GM23338 (cell line): ENCODE results near the gene CCDC187. TPM values are rescaled to one million over a fixed set of nuclear protein-coding genes. Genes with fewer than 3 reads are reported as not detected.

Experiments
- ATAC-seq: fragments of 200-7000 bp; cut with Tn5 transposase; 3 replicates; pipeline ENCODE4 v1.9.1; 2020
- DNase-seq: peaks from one replicate; pipeline ENCODE4 v3.0.0-alpha.2; 2015; ENCODE audit warnings: low spot score
- H2AFZ ChIP-seq: fragments of 200-600 bp; sonication (generic); 2 replicates; pipeline ENCODE4 v1.8.0; 2016; ENCODE audit warnings: antibody characterized with exemption, mild to moderate bottlenecking, moderate library complexity
- H3F3A ChIP-seq: fragments of 200-600 bp; sonication (generic); replicated peaks from 2 replicates; pipeline ENCODE4 v1.8.0; 2017; ENCODE audit warnings: antibody characterized with exemption, mixed run types, low read depth
- H3K27ac ChIP-seq: fragments of 200-600 bp; sonication (generic); 2 replicates; pipeline ENCODE4 v1.6.1; 2016; ENCODE audit warnings: low read depth
- H3K27me3 ChIP-seq: fragments of 200-600 bp; sonication (generic); 2 replicates; pipeline ENCODE4 v1.8.0; 2016; ENCODE audit warnings: mild to moderate bottlenecking, mixed run types, moderate library complexity; ENCODE audit not compliant: insufficient read depth
- H3K36me3 ChIP-seq: fragments of 200-600 bp; sonication (generic); 2 replicates; pipeline ENCODE4 v1.8.0; 2016; ENCODE audit warnings: mild to moderate bottlenecking; ENCODE audit not compliant: insufficient read depth
- H3K4me1 ChIP-seq: fragments of 200-600 bp; sonication (generic); 2 replicates; pipeline ENCODE4 v1.8.0; 2016; ENCODE audit warnings: mild to moderate bottlenecking, moderate library complexity; ENCODE audit not compliant: insufficient read depth
- H3K4me2 ChIP-seq: fragments of 200-600 bp; sonication (generic); 2 replicates; pipeline ENCODE4 v1.7.1; 2017; ENCODE audit warnings: mixed run types
- H3K4me3 ChIP-seq: fragments of 200-600 bp; sonication (generic); 2 replicates; pipeline ENCODE4 v1.6.1; 2016; ENCODE audit warnings: mixed run types
- H3K79me2 ChIP-seq: fragments of 200-600 bp; sonication (generic); replicated peaks from 2 replicates; pipeline ENCODE4 v1.8.0; 2017; ENCODE audit warnings: mild to moderate bottlenecking; ENCODE audit not compliant: insufficient read depth
- H3K9me2 ChIP-seq: fragments of 200-600 bp; sonication (generic); 2 replicates; pipeline ENCODE4 v1.8.0; 2017; ENCODE audit not compliant: insufficient read depth
- H4K20me1 ChIP-seq: fragments of 200-600 bp; sonication (generic); replicated peaks from 2 replicates; pipeline ENCODE4 v1.8.0; 2017; ENCODE audit warnings: mild to moderate bottlenecking; ENCODE audit not compliant: insufficient read depth
- H3K27ac Mint-ChIP-seq: 2 replicates; pipeline ENCODE4 v1.8.0; 2020; ENCODE audit warnings: inconsistent platforms, mild to moderate bottlenecking, moderate library complexity, mixed read lengths
- H3K27me3 Mint-ChIP-seq: 3 replicates; pipeline ENCODE4 v1.8.0; 2022; ENCODE audit warnings: low read depth, mild to moderate bottlenecking, moderate library complexity, mixed read lengths, inconsistent platforms; ENCODE audit not compliant: insufficient read depth, poor library complexity
- H3K36me3 Mint-ChIP-seq: 3 replicates; pipeline ENCODE4 v1.8.0; 2021; ENCODE audit warnings: low read depth, mild to moderate bottlenecking, inconsistent platforms, moderate library complexity, mixed read lengths
- H3K4me1 Mint-ChIP-seq: 3 replicates; pipeline ENCODE4 v1.8.0; 2020; ENCODE audit warnings: mild to moderate bottlenecking, inconsistent platforms, mixed read lengths
- H3K4me3 Mint-ChIP-seq: 3 replicates; pipeline ENCODE4 v1.8.0; 2021; ENCODE audit warnings: moderate library complexity, mild to moderate bottlenecking, inconsistent platforms, mixed read lengths
- H3K9me3 Mint-ChIP-seq: 3 replicates; pipeline ENCODE4 v1.8.0; 2020; ENCODE audit warnings: moderate library complexity, mild to moderate bottlenecking, inconsistent platforms, mixed read lengths
- CREB1 ChIP-seq: fragments of 250-450 bp; sonication (Bioruptor Pico); IDR thresholded peaks from 2 replicates; pipeline ENCODE4 v1.5.0; 2020; ENCODE audit warnings: low read depth, mild to moderate bottlenecking, moderate library complexity
- CTCF ChIP-seq, 2 experiments: fragments of 200-600 bp in 1 of 2; sonication (generic) in 1 of 2; conservative IDR thresholded peaks; 2 replicates each; pipeline versions ENCODE4 v1.5.1 to v1.6.1; 2016 to 2017; ENCODE audit warnings: antibody characterized with exemption in 2 of 2, low read depth in 2 of 2, mild to moderate bottlenecking in 2 of 2, moderate library complexity in 1 of 2
- ETS1 ChIP-seq: IDR thresholded peaks from 2 replicates; pipeline ENCODE4 v1.6.1; 2016; ENCODE audit warnings: antibody characterized with exemption
- EZH2 ChIP-seq: fragments of 200-600 bp; sonication (generic); IDR thresholded peaks from one replicate; pipeline ENCODE4 v1.8.0; 2017; ENCODE audit warnings: antibody characterized with exemption, mild to moderate bottlenecking, low read depth; ENCODE audit not compliant: unreplicated experiment
- EZH2phosphoT487 ChIP-seq: fragments of 200-600 bp; sonication (generic); IDR thresholded peaks from one replicate; pipeline ENCODE4 v1.8.1; 2018; ENCODE audit warnings: antibody characterized with exemption; ENCODE audit not compliant: unreplicated experiment
- JUNB ChIP-seq: IDR thresholded peaks from one replicate; pipeline ENCODE4 v1.6.1; 2016; ENCODE audit warnings: antibody characterized with exemption; ENCODE audit not compliant: unreplicated experiment
- NANOG ChIP-seq: IDR thresholded peaks from 2 replicates; pipeline ENCODE4 v1.6.1; 2016; ENCODE audit warnings: antibody characterized with exemption, borderline replicate concordance
- POLR2AphosphoS5 ChIP-seq: IDR thresholded peaks from 2 replicates; pipeline ENCODE4 v1.6.1; 2016; ENCODE audit warnings: antibody characterized with exemption, low read depth
- REST ChIP-seq: IDR thresholded peaks from one replicate; pipeline ENCODE4 v1.6.1; 2018; ENCODE audit warnings: antibody characterized with exemption; ENCODE audit not compliant: unreplicated experiment
- STAT1 ChIP-seq: IDR thresholded peaks from one replicate; pipeline ENCODE4 v1.6.1; 2016; ENCODE audit warnings: antibody characterized with exemption; ENCODE audit not compliant: unreplicated experiment
- ZNF114 ChIP-seq: fragments of 250-450 bp; sonication (Bioruptor Pico); IDR thresholded peaks from 2 replicates; pipeline ENCODE4 v1.5.0; 2020; ENCODE audit warnings: mild to moderate bottlenecking, moderate library complexity
- ZNF331 ChIP-seq: fragments of 250-450 bp; sonication (Bioruptor Pico); IDR thresholded peaks from 2 replicates; pipeline ENCODE4 v1.5.0; 2020; ENCODE audit warnings: low read depth, mild to moderate bottlenecking, moderate library complexity
- ZNF462 ChIP-seq: fragments of 250-450 bp; sonication (Bioruptor Pico); IDR thresholded peaks from 2 replicates; pipeline ENCODE4 v1.5.0; 2020; ENCODE audit warnings: mild to moderate bottlenecking, moderate library complexity
- polyA plus RNA-seq: library from polyadenylated mRNA; unstranded; fragments of >200 nt; fragmentation: Nextera tagmentation; extraction: Ambion mirVana; gene quantifications from 2 replicates; pipeline ENCODE4 v1.2.1, GENCODE V29; 2016
- total RNA-seq: library from RNA; depleted of rRNA; stranded (reverse); fragments of >200 nt; shearing (Covaris generic); gene quantifications from 2 replicates; pipeline ENCODE4 v1.2.3, GENCODE V29; 2014

CCDC187 gene
- total and polyA plus RNA-seq, 2 experiments from 2014 or later: 0.14 TPM; not detected in 1

- H3K4me3 Mint-ChIP-seq: no peak overlapping the region
- TF ChIP-seq ZNF462 (CRISPR knock-in tag) (no peak), ETS1 (no peak), CREB1 (CRISPR knock-in tag) (no peak), EZH2phosphoT487 (no peak), CTCF (conservative IDR thresholded peaks at IDR 0.05; ENCODE audit: low read depth in 2 of 2) (no peak), ZNF114 (CRISPR knock-in tag) (no peak), REST (no peak), ZNF331 (CRISPR knock-in tag) (no peak), EZH2 (no peak), POLR2AphosphoS5 (no peak), NANOG (no peak), JUNB (no peak), STAT1 (no peak)
- no peaks in the 10 kb centered on the region for H3K36me3 ChIP-seq
- no peak overlapping the region for H3K27ac Mint-ChIP-seq
- peaks cover 3% of the 10 kb centered on the region; the same call in 1 of the 3 replicates for H3K4me1 Mint-ChIP-seq
- H3F3A ChIP-seq: no peaks in the 10 kb centered on the region
- no peaks in the 10 kb centered on the region for H3K36me3 Mint-ChIP-seq
- peak; percentile 5; the same call in 1 of the 3 replicates for ATAC-seq
- no peak overlapping the region for H3K27ac ChIP-seq
- H3K9me2 ChIP-seq: no peaks in the 10 kb centered on the region
- no peaks in the 10 kb centered on the region for H3K4me1 ChIP-seq
- H4K20me1 ChIP-seq: no peaks in the 10 kb centered on the region
- H2AFZ ChIP-seq: no peak overlapping the region
- H3K4me3 ChIP-seq: no peak overlapping the region
- no peaks in the 10 kb centered on the region for H3K9me3 Mint-ChIP-seq
- no peaks in the 10 kb centered on the region for H3K79me2 ChIP-seq
- no peak for DNase-seq
- H3K27me3 Mint-ChIP-seq: no peaks in the 10 kb centered on the region
- no peaks in the 10 kb centered on the region for H3K27me3 ChIP-seq
- H3K4me2 ChIP-seq: no peak overlapping the region
Observed at GRCh38 chr9:136259517-136259813, 44.4 kb downstream of the CCDC187 start.
